Erythroblast (primary cell): Measurements from ENCODE around the gene ACR.

Source experiments
- GATA1 ChIP-seq: IDR thresholded peaks from 2 replicates; pipeline ENCODE4 v1.6.1; 2011; ENCODE audit warnings: low read depth, mild to moderate bottlenecking, control low read depth, low read length, moderate library complexity
- POLR2A ChIP-seq: IDR thresholded peaks from 2 replicates; pipeline ENCODE4 v1.6.1; 2011; ENCODE audit warnings: mild to moderate bottlenecking, low read length

- TF ChIP-seq POLR2A (no peak), GATA1 (no peak)
Measured at GRCh38 chr22:50730013-50730891, 7.8 kb upstream of the ACR start.
